ENCODE results near the gene OR8K5.
"Not testable (repeated sequence)": the region's sequence is repeated elsewhere in the genome, so short reads cannot be mapped to it uniquely, and the experiment has no call there.

The OR8K5 gene

GRCh38 chr11:56160217-56160616, at the start of gene OR8K5:
Gene OR8K5 (minus strand): TSS chr11:56160317. CDS start chr11:56160317, 0 bp downstream.
- no peak for DNase-seq

- no peak for DNase-seq
Measured at GRCh38 chr11:56207790-56208189, 47.7 kb upstream of the OR8K5 start.

- DNase-seq: no peak
Measured at GRCh38 chr11:56197367-56197766, 37.2 kb upstream of the OR8K5 start.

GRCh38 chr11:56196705-56197104, 36.6 kb upstream of the OR8K5 start:
- no peak for DNase-seq

GRCh38 chr11:56188602-56189001, 28.5 kb upstream of the OR8K5 start:
- DNase-seq: no peak

GRCh38 chr11:56183459-56183858, 23.3 kb upstream of the OR8K5 start:
- DNase-seq: no peak

GRCh38 chr11:56176318-56176717, 16.2 kb upstream of the OR8K5 start, which contains the start of gene OR5J2:
Gene OR5J2 (plus strand): TSS chr11:56176618. CDS start chr11:56176618, 0 bp downstream.
- no peak for DNase-seq

GRCh38 chr11:56172256-56172830, 12.2 kb upstream of the OR8K5 start:
- DNase-seq: no peak

- DNase-seq: no peak
Measured at GRCh38 chr11:56163804-56164203, 3.7 kb upstream of the OR8K5 start.

- DNase-seq: no peak
Measured at GRCh38 chr11:56152333-56152732, 7.8 kb downstream of the OR8K5 start.

GRCh38 chr11:56151376-56151775, 8.7 kb downstream of the OR8K5 start:
- DNase-seq: no peak

- DNase-seq: not testable (repeated sequence)
Measured at GRCh38 chr11:56143681-56144080, 16.4 kb downstream of the OR8K5 start.

GRCh38 chr11:56140151-56140661, 19.9 kb downstream of the OR8K5 start, which contains the start of gene OR8J3:
Gene OR8J3 (minus strand): TSS chr11:56140201. CDS start chr11:56137718, 2,483 bp downstream.
- DNase-seq: no peak

- no peak for DNase-seq
Measured at GRCh38 chr11:56122073-56122472, 38.0 kb downstream of the OR8K5 start, which contains the start of gene OR8H3. Gene OR8H3 (plus strand): TSS chr11:56122373. CDS start chr11:56122373, 0 bp downstream.

Measured in SIG-M5 (cell line).